Hepatocyte (in vitro differentiated cells): ENCODE data around the gene ZFC3H1. TPM values are rescaled to one million over a fixed set of nuclear protein-coding genes. Genes with fewer than 3 reads are reported as not detected.

Experiments used
- DNase-seq: peaks from one replicate; pipeline ENCODE4 v3.0.0-alpha.2; 2016; ENCODE audit warnings: low spot score
- H2AFZ ChIP-seq: fragments of 200-600 bp; sonication (generic); 2 replicates; pipeline ENCODE4 v1.6.0; 2016; ENCODE audit warnings: antibody characterized with exemption, mild to moderate bottlenecking
- H3K27ac ChIP-seq: fragments of 200-600 bp; sonication (generic); 2 replicates; pipeline ENCODE4 v1.5.1; 2016; ENCODE audit warnings: mild to moderate bottlenecking
- H3K27me3 ChIP-seq: fragments of 200-600 bp; sonication (generic); 2 replicates; pipeline ENCODE4 v1.6.1; 2016
- H3K36me3 ChIP-seq: fragments of 200-600 bp; sonication (generic); replicated peaks from 2 replicates; pipeline ENCODE4 v1.5.1; 2016; ENCODE audit warnings: low read depth; ENCODE audit not compliant: insufficient read depth
- H3K4me1 ChIP-seq: fragments of 200-600 bp; sonication (generic); 2 replicates; pipeline ENCODE4 v1.5.1; 2016; ENCODE audit warnings: mild to moderate bottlenecking, moderate library complexity; ENCODE audit not compliant: insufficient read depth
- H3K4me2 ChIP-seq: fragments of 200-600 bp; sonication (generic); 2 replicates; pipeline ENCODE4 v1.6.0; 2016
- H3K4me3 ChIP-seq: fragments of 200-600 bp; sonication (generic); 2 replicates; pipeline ENCODE4 v1.5.1; 2016; ENCODE audit warnings: mild to moderate bottlenecking
- H3K79me2 ChIP-seq: fragments of 200-600 bp; sonication (generic); 2 replicates; pipeline ENCODE4 v1.6.0; 2017; ENCODE audit warnings: mild to moderate bottlenecking
- H3K9me2 ChIP-seq: fragments of 200-600 bp; sonication (generic); replicated peaks from 2 replicates; pipeline ENCODE4 v1.6.0; 2017; ENCODE audit warnings: mild to moderate bottlenecking; ENCODE audit not compliant: insufficient read depth
- H3K9me3 ChIP-seq: fragments of 200-600 bp; sonication (generic); 2 replicates; pipeline ENCODE4 v1.5.1; 2016; ENCODE audit warnings: low read depth, mild to moderate bottlenecking
- H4K20me1 ChIP-seq: fragments of 200-600 bp; sonication (generic); 2 replicates; pipeline ENCODE4 v1.6.0; 2016; ENCODE audit warnings: mild to moderate bottlenecking; ENCODE audit not compliant: insufficient read depth, poor library complexity, severe bottlenecking
- CTCF ChIP-seq: fragments of 200-600 bp; sonication (generic); IDR thresholded peaks from 2 replicates; pipeline ENCODE4 v1.5.1; 2016; ENCODE audit warnings: antibody characterized with exemption, mild to moderate bottlenecking; ENCODE audit not compliant: poor library complexity
- EZH2 ChIP-seq: fragments of 200-600 bp; sonication (generic); IDR thresholded peaks from 2 replicates; pipeline ENCODE4 v1.6.1; 2016; ENCODE audit warnings: antibody characterized with exemption, mild to moderate bottlenecking, borderline replicate concordance
- EZH2phosphoT487 ChIP-seq: fragments of 200-600 bp; sonication (generic); IDR thresholded peaks from one replicate; pipeline ENCODE4 v1.6.1; 2018; ENCODE audit warnings: antibody characterized with exemption, mild to moderate bottlenecking, low read depth, moderate library complexity; ENCODE audit not compliant: unreplicated experiment, severe bottlenecking
- WGBS: methylation state at CpG from one replicate; pipeline ENCODE4 v1.1.6; 2016; ENCODE audit warnings: low lambda C conversion rate; ENCODE audit errors: missing lambda C conversion rate; 5-methylcytosine and 5-hydroxymethylcytosine counted together
- polyA plus RNA-seq: library from polyadenylated mRNA; unstranded; fragments of >200 nt; fragmentation: Nextera tagmentation; extraction: Ambion mirVana; gene quantifications from 2 replicates; pipeline ENCODE4 v1.2.1, GENCODE V29; 2016
- total RNA-seq: library from RNA; depleted of rRNA; stranded (reverse); fragments of >200 nt; gene quantifications from 2 replicates; pipeline ENCODE4 v1.2.3, GENCODE V29; 2014

Gene ZFC3H1
- total and polyA plus RNA-seq, 2 experiments from 2014 or later = 28.0 to 48.6 TPM

GRCh38 chr12:71594214-71594948 is 69.3 kb downstream of the ZFC3H1 start:
- Histone ChIP-seq H3K36me3 (no peaks in the 10 kb centered on the region), H3K4me1 (no peaks in the 10 kb centered on the region), H3K4me2 (no peak overlapping the region), H3K27me3 (no peaks in the 10 kb centered on the region), H3K4me3 (no peak overlapping the region), H4K20me1 (no peaks in the 10 kb centered on the region), H3K27ac (no peak overlapping the region), H2AFZ (no peak overlapping the region), H3K9me3 (no peaks in the 10 kb centered on the region), H3K9me2 (no peaks in the 10 kb centered on the region), H3K79me2 (no peaks in the 10 kb centered on the region)
- DNase-seq = peak; percentile 26
- 61% methylated on average over 5 of the region's 5 CpGs for WGBS
- TF ChIP-seq CTCF (no peak), EZH2phosphoT487 (no peak), EZH2 (no peak)

GRCh38 chr12:71592841-71593240 is 70.8 kb downstream of the ZFC3H1 start:
- Histone ChIP-seq H2AFZ (no peak overlapping the region), H3K79me2 (no peaks in the 10 kb centered on the region), H3K4me1 (no peaks in the 10 kb centered on the region), H3K9me3 (no peaks in the 10 kb centered on the region), H3K27ac (no peak overlapping the region), H3K36me3 (no peaks in the 10 kb centered on the region), H3K27me3 (no peaks in the 10 kb centered on the region), H3K4me3 (no peak overlapping the region), H3K4me2 (no peak overlapping the region), H4K20me1 (no peaks in the 10 kb centered on the region), H3K9me2 (no peaks in the 10 kb centered on the region)
- 68% methylated on average over 3 of the region's 3 CpGs for WGBS
- TF ChIP-seq CTCF (no peak), EZH2phosphoT487 (no peak), EZH2 (no peak)
- no peak for DNase-seq

GRCh38 chr12:71591601-71592000 is 72.0 kb downstream of the ZFC3H1 start:
- Histone ChIP-seq H3K27me3 (no peaks in the 10 kb centered on the region), H3K4me3 (no peak overlapping the region), H3K4me2 (no peak overlapping the region), H3K27ac (no peak overlapping the region), H3K9me2 (no peaks in the 10 kb centered on the region), H3K4me1 (no peaks in the 10 kb centered on the region), H2AFZ (no peak overlapping the region), H3K79me2 (no peaks in the 10 kb centered on the region), H3K9me3 (no peaks in the 10 kb centered on the region), H4K20me1 (no peaks in the 10 kb centered on the region), H3K36me3 (no peaks in the 10 kb centered on the region)
- no peak for DNase-seq
- WGBS = 39% methylated on average over 2 of the region's 2 CpGs
- TF ChIP-seq CTCF (no peak), EZH2phosphoT487 (no peak), EZH2 (no peak)
